BLaER1 (cell line): Measurements from ENCODE around the gene DYRK1A.
"Not testable (repeated sequence)": the region's sequence is repeated elsewhere in the genome, so short reads cannot be mapped to it uniquely, and the experiment has no call there.

ENCODE experiments used
- H3K27ac ChIP-seq: shearing (Covaris generic); formaldehyde crosslinking; 2 replicates; pipeline ENCODE4 v1.8.1; 2022
- H3K27me3 ChIP-seq: shearing (Covaris generic); formaldehyde crosslinking; 2 replicates; pipeline ENCODE4 v1.8.1; 2022
- H3K36me3 ChIP-seq: shearing (Covaris generic); formaldehyde crosslinking; 2 replicates; pipeline ENCODE4 v1.8.1; 2022
- H3K4me1 ChIP-seq: shearing (Covaris generic); formaldehyde crosslinking; 2 replicates; pipeline ENCODE4 v1.8.1; 2022
- H3K4me2 ChIP-seq: shearing (Covaris generic); formaldehyde crosslinking; 2 replicates; pipeline ENCODE4 v1.8.1; 2022
- H3K4me3 ChIP-seq: shearing (Covaris generic); formaldehyde crosslinking; 2 replicates; pipeline ENCODE4 v1.8.1; 2022
- H3K9ac ChIP-seq: shearing (Covaris generic); formaldehyde crosslinking; 2 replicates; pipeline ENCODE4 v1.8.1; 2022
- H3K9me3 ChIP-seq: shearing (Covaris generic); formaldehyde crosslinking; 2 replicates; pipeline ENCODE4 v1.8.1; 2022
- H4K20me1 ChIP-seq: shearing (Covaris generic); formaldehyde crosslinking; 2 replicates; pipeline ENCODE4 v1.8.1; 2022
- Cebpa-rat ChIP-seq: shearing (Covaris generic); IDR thresholded peaks from 2 replicates; pipeline ENCODE4 v1.8.1; 2022

The DYRK1A gene

DNA sequence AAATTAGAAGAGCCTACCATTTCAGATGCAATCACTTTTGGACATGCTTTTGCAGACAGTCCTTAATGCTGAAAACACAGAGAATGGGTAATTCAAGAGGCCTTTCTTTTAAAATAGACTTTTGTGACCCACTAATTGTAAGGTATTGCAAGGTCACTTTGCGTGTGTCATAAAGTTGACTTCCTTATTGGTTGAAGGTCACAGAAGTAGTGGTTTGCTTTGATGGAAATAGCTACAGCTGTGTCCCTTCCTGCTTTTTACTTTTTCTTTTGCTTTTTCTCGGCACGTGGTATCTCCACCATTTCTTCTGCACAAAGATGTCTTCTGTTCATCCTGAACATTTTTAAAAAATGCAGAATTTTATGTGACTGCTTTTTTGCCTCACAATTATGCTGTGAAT is 146.8 kb downstream of the DYRK1A start:
- TF ChIP-seq Cebpa-rat: no peak
- peaks cover 63% of the 10 kb centered on the region; the same call in 1 of the 2 replicates for H4K20me1 ChIP-seq
- peaks cover 98% of the 10 kb centered on the region for H3K36me3 ChIP-seq
- no peak overlapping the region for H3K4me3 ChIP-seq
- no peaks in the 10 kb centered on the region for H3K27me3 ChIP-seq
- no peak overlapping the region for H3K9ac ChIP-seq
- H3K4me2 ChIP-seq: no peak overlapping the region
- no peaks in the 10 kb centered on the region for H3K9me3 ChIP-seq
- no peak overlapping the region for H3K27ac ChIP-seq
- no peaks in the 10 kb centered on the region for H3K4me1 ChIP-seq

- TF ChIP-seq Cebpa-rat: no peak
- Histone ChIP-seq H3K9ac (no peak overlapping the region), H3K4me2 (no peak overlapping the region), H3K36me3 (peaks cover 90% of the 10 kb centered on the region), H4K20me1 (peaks cover 62% of the 10 kb centered on the region; the same call in 1 of the 2 replicates), H3K4me3 (no peak overlapping the region), H3K27ac (no peak overlapping the region), H3K9me3 (no peaks in the 10 kb centered on the region), H3K4me1 (no peaks in the 10 kb centered on the region), H3K27me3 (no peaks in the 10 kb centered on the region)
Observed at GRCh38 chr21:37514038-37514667, 147.6 kb downstream of the DYRK1A start.

DNA sequence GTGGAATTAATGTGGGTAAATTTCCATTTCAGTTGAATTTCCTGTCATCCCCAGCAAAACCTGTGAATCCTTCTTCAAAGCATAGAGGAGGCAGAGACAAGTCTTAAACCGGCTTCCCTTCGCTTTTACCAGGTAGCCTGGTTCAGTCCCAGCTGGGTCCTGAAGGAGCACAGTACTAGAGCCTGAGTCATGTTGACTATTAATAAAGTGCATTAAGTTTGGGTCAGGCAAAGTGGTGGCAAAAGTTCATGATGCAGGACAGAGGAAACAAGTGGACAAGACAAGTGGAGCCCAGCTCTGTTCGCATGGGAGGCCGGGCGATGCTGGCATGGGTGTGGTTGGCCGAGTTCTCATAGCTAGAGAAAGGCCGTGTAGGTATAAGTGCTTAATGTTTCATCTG is 150.4 kb downstream of the DYRK1A start:
- Histone ChIP-seq H3K36me3 (peaks cover 62% of the 10 kb centered on the region), H3K9me3 (no peaks in the 10 kb centered on the region), H3K4me1 (no peaks in the 10 kb centered on the region), H3K27ac (no peak overlapping the region), H3K9ac (no peak overlapping the region), H3K4me3 (no peak overlapping the region), H3K27me3 (no peaks in the 10 kb centered on the region), H4K20me1 (peaks cover 48% of the 10 kb centered on the region; the same call in 1 of the 2 replicates), H3K4me2 (no peak overlapping the region)
- TF ChIP-seq Cebpa-rat: no peak

DNA sequence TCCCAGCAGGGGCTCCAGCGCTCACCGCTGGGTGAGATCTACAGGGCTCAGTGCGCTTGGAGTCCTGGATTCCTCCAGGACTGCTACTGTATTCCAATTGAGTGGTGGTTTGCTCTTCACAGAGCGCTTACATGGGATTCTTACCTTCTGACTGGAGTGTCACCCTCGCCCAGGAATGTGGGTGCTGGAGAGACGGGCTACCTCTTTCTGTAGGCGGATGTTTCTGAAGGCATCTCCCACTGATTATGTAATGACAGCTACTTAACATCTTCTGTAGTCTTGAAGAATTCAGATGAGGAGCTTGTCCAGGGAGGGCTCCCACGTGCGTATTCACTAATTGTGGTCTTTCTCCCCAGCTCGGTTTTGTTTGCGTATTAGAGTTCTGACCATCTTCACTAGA is 154.2 kb downstream of the DYRK1A start:
- Histone ChIP-seq H3K9me3 (peaks cover 3% of the 10 kb centered on the region; the same call in 1 of the 2 replicates), H3K4me2 (no peak overlapping the region), H3K36me3 (peaks cover 26% of the 10 kb centered on the region), H3K27ac (no peak overlapping the region), H3K4me1 (no peaks in the 10 kb centered on the region), H3K4me3 (no peak overlapping the region), H4K20me1 (peaks cover 22% of the 10 kb centered on the region; the same call in 1 of the 2 replicates), H3K27me3 (no peaks in the 10 kb centered on the region), H3K9ac (no peak overlapping the region)
- TF ChIP-seq Cebpa-rat: no peak

DNA sequence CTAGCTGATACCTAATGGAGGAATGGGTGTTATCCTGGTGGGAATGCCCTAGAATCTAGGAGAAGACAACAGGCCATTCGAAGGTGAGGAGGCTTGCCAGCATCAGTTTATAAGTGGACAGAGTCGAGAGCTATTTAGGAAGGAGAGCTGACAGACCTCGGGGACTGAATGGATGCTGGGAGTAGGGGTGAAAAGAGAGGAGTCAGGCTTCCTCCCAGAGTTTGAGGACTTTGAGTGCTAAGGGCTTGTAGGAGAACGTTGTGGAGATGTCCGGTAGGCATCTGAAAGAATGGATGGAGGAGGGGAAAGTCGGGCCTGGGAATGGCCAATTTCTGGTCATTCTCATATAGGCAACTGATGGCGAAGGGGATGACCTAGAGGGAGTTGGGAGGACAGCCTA is 155.1 kb downstream of the DYRK1A start:
- no peaks in the 10 kb centered on the region for H3K27me3 ChIP-seq
- no peak for TF ChIP-seq Cebpa-rat
- H3K9ac ChIP-seq: no peak overlapping the region
- H4K20me1 ChIP-seq: peaks cover 14% of the 10 kb centered on the region; the same call in 1 of the 2 replicates
- peaks cover 3% of the 10 kb centered on the region; the same call in 1 of the 2 replicates for H3K9me3 ChIP-seq
- no peak overlapping the region for H3K4me3 ChIP-seq
- H3K4me2 ChIP-seq: no peak overlapping the region
- H3K27ac ChIP-seq: no peak overlapping the region
- H3K36me3 ChIP-seq: peaks cover 18% of the 10 kb centered on the region
- no peaks in the 10 kb centered on the region for H3K4me1 ChIP-seq

DNA sequence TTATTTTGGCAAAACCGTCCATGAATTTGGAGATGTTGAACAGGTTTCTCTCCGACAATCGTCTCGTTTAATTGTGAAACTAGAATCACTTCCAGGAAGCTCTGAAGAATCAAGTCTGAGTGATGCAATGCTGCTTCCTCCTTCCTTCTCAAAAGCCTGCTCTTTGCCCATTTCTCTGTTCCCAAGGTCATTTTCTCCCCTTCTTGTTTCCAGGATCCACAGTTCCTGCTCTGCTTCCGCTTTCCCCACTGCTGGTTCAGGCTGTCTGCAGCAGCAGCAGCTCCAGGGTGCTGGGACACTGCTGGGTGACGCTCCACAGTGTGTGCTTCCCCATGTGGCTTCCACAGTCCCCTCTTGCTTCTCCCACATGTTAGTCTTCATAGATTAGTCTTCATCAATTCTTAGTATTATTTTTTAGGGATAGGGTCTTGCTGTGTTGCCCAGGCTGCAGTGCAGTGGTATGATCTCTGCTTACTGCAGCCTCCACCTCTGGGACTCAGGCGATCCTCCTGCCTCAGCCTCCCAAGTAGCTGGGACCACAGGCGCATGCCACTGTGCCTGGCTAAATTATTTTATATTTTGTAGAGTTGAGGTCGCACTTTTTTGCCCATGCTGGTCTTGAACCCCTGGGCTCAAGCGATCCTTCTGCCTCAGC is 156.2 kb downstream of the DYRK1A start:
- Histone ChIP-seq H3K4me3 (no peak overlapping the region), H3K9ac (no peak overlapping the region), H3K36me3 (peaks cover 6% of the 10 kb centered on the region), H3K4me1 (no peaks in the 10 kb centered on the region), H3K9me3 (peaks cover 3% of the 10 kb centered on the region; the same call in 1 of the 2 replicates), H3K27me3 (no peaks in the 10 kb centered on the region), H3K27ac (no peak overlapping the region), H3K4me2 (no peak overlapping the region), H4K20me1 (peaks cover 4% of the 10 kb centered on the region; the same call in 1 of the 2 replicates)
- TF ChIP-seq Cebpa-rat: no peak

DNA sequence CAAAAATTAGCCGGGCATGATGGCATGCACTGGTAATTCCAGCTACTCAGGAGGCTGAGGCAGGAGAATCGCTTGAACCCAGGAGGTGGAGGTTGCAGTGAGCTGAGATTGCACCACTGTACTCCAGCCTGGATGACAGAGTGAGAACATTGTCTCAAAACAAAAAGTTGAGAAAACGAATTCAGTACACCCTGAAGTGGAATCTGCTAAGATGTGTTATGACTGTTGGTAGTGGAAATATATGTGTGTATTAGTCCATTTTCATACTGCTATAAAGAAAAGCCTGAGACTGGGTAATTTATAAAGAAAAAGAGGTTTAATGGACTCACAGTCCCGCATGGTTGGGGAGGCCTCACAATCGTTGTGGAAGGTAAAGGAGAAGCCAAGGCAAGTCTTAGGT is 158.4 kb downstream of the DYRK1A start:
- H3K36me3 ChIP-seq, H3K27ac ChIP-seq, H3K4me1 ChIP-seq, H3K27me3 ChIP-seq, H4K20me1 ChIP-seq, H3K9ac ChIP-seq, H3K4me2 ChIP-seq, H3K4me3 ChIP-seq, H3K9me3 ChIP-seq: not testable (repeated sequence)

DNA sequence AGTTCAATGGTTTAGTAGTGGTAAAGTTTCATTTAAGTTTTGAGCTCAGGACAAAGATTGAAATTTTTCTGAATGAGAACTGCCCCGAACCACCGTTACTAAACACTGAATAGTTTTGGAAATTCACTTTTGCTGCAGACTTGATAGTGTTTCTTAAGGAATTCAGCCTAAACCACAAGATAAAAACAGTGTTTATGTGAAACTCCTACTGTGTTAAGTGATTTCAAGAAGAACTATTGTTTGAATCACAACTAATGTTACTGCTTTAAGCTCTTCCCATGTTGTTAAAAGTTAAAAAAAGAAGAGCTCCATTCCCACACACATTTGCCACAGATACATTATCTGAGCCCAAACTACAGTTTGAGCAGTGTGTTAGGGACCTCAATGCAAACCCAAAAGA is 159.2 kb downstream of the DYRK1A start:
- H4K20me1 ChIP-seq: no peaks in the 10 kb centered on the region
- no peak overlapping the region for H3K27ac ChIP-seq
- H3K9ac ChIP-seq: no peak overlapping the region
- no peaks in the 10 kb centered on the region for H3K27me3 ChIP-seq
- H3K4me3 ChIP-seq: no peak overlapping the region
- H3K4me1 ChIP-seq: no peaks in the 10 kb centered on the region
- no peaks in the 10 kb centered on the region for H3K36me3 ChIP-seq
- peaks cover 3% of the 10 kb centered on the region; the same call in 1 of the 2 replicates for H3K9me3 ChIP-seq
- no peak overlapping the region for H3K4me2 ChIP-seq
- TF ChIP-seq Cebpa-rat: no peak

DNA sequence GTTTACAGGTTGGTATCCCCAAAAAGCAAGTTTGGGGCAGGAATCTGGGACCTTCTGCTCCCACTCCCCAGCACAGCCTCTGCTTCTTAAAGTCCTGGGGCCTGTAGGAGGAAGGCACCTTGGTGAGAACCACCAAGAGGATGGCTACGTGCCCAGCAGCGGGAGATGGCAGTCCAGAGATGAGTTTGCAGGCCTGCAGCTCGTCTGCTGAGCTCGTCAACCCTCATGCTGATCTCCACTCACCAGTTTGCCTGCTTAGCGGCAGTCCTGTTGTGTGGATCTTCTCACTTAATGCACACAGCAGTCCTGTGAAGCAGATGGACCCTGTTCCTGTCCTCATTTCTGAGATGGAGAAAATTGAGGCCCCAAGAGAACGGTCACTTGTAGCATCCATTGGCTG is 160.5 kb downstream of the DYRK1A start:
- H3K36me3 ChIP-seq: no peaks in the 10 kb centered on the region
- H3K4me3 ChIP-seq: no peak overlapping the region
- H3K4me1 ChIP-seq: no peaks in the 10 kb centered on the region
- H3K4me2 ChIP-seq: no peak overlapping the region
- no peak overlapping the region for H3K27ac ChIP-seq
- H3K9me3 ChIP-seq: peaks cover 3% of the 10 kb centered on the region; the same call in 1 of the 2 replicates
- no peaks in the 10 kb centered on the region for H3K27me3 ChIP-seq
- H4K20me1 ChIP-seq: no peaks in the 10 kb centered on the region
- no peak overlapping the region for H3K9ac ChIP-seq
- TF ChIP-seq Cebpa-rat: no peak

DNA sequence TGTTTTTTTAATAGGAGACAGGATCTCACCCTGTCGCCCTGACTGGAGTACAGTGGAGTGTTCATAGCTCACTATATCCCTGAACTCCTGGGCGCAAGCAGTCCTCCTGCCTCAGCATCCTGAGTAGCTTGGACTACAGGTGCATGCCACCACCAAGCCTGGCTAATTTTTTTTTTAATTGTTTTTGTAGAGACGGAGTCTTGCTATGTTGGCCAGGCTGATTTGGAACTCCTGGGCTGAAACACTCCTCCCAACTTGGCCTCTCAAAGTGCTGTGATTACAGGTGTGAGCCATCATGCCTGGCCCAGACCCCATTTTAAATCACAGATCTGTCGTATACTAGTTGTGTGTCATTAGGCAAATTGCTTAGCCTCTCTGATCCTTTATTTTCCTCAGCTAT is 161.1 kb downstream of the DYRK1A start:
- Histone ChIP-seq H3K4me3 (no peak overlapping the region), H3K4me2 (no peak overlapping the region), H3K27me3 (no peaks in the 10 kb centered on the region), H3K36me3 (no peaks in the 10 kb centered on the region), H3K27ac (no peak overlapping the region), H4K20me1 (no peaks in the 10 kb centered on the region), H3K9ac (no peak overlapping the region), H3K4me1 (no peaks in the 10 kb centered on the region), H3K9me3 (peaks cover 3% of the 10 kb centered on the region; the same call in 1 of the 2 replicates)
- no peak for TF ChIP-seq Cebpa-rat
